SKM-1 treated with dmso at 0.1 percent for 144 hours (cell line): ENCODE data around the gene USP44.
"Not testable (repeated sequence)": the region's sequence is repeated elsewhere in the genome, so short reads cannot be mapped to it uniquely, and the experiment has no call there.

ENCODE experiments used
- DNase-seq: peaks from one replicate; lab custom pipeline; 2025; ENCODE audit not compliant: unreplicated experiment; lab: John Stamatoyannopoulos, UW

Gene USP44

GRCh38 chr12:95511977-95512376 is 39.3 kb downstream of the USP44 start:
- no peak for DNase-seq

GRCh38 chr12:95509300-95509699 is 42.0 kb downstream of the USP44 start:
- no peak for DNase-seq

GRCh38 chr12:95506707-95507523 is 44.4 kb downstream of the USP44 start:
- no peak for DNase-seq

- no peak for DNase-seq
These were observed 46.2 kb downstream of the USP44 start for GRCh38 chr12:95505039-95505438.

DNA sequence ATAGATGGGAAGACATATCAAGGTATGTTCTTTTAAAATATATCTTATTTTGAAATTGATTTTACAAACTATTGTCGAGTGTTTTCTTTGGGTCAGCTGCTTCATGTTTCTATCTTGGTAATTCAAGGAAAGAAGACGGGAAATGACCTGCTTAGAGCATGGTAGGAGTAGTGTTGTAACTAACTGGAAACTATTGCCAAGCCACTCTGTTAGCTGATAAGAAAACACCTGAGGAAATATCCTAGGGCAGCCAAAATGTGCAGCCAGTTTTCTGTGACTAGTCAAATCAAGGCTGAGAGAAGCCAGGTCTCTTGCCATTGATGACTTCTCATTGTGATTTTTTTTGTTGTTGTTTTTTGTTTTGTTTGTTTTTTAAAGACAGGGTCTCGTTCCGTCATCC is 47.1 kb downstream of the USP44 start:
- DNase-seq, result no peak

DNA sequence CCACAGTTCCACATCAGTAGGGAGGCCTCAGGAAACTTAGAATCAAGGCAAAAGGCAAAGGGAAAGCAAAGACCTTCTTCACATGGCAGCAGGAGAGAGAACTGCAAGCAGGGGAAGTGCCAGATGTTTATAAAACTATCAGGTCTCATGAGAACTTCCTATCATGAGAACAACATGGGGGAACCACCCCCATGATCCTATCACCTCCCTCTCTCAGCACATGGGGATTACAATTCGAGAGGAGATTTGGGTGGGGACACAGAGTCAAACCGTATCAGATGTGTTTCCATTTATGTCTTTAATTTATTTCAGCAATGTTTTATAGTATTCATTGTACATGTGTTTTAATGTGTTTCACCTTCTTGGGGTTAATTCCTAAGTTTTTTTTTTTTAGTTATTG is 51.5 kb downstream of the USP44 start:
- no peak for DNase-seq

DNA sequence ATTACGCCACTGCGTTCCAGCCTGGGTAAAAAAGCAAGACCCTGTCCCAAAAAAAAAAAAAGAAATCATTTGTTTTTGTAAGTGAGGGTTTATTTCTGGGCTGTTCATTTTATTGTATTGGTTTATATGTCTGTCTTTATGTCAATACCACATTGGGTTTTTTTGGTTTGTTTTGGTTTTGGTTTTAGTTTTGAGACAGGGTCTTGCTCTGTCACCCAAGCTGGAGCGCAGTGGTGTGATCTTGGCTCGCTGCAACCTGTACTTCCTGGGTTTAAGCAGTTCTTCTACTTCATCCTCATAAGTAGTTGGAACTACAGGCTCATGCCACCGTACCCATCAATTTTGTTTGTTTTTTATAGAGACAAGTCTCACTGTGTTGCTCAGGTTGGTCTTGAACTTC is 52.3 kb downstream of the USP44 start:
- DNase-seq, result no peak

DNA sequence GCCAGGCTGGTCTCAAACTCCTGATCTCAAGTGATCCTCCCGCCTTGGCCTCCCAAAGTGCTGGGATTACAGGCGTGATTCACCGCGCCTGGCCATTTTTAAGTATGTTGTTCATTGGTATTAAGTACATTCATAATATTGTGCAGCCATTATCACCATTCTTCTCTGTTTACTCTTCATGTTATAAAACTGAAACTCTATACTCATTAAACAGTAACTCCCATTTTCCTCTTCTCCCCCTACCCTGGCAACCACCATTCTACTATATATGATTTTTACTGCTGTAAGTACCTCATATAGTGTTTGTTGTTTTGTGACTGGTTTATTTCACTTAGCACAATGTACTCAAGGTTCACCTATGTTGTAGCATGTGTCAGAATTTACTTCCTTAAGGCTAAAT is 54.2 kb downstream of the USP44 start:
- no peak for DNase-seq

GRCh38 chr12:95495433-95495832 is 55.8 kb downstream of the USP44 start:
- DNase-seq, result no peak

- no peak for DNase-seq
These were observed 56.4 kb downstream of the USP44 start for GRCh38 chr12:95494888-95495287.

- no peak for DNase-seq
These were observed 58.8 kb downstream of the USP44 start for GRCh38 chr12:95492462-95492861.

- DNase-seq, result no peak
These were observed 64.3 kb downstream of the USP44 start for GRCh38 chr12:95487024-95487423.

- no peak for DNase-seq
These were observed 66.8 kb downstream of the USP44 start for GRCh38 chr12:95484524-95484923.

DNA sequence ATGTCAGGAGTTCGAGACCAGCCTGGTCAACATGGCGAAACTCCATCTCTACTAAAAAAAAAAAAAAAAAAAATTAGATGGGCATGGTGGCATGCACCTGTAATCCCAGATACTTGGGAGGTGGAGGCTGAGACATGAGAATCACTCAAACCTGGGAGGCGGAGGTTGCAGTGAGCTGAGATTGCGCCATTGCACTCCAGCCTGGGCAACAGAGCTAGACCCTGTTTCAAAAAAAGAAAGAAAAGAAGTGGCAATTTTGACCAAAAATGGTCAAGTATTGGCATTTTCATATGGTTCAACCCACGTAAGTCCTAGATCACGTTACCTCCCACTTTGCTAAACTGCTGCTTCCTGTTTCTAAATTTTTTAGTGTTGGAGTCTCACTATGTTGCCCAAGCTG is 68.7 kb downstream of the USP44 start:
- not testable (repeated sequence) for DNase-seq

GRCh38 chr12:95481888-95482287 is 69.4 kb downstream of the USP44 start:
- no peak for DNase-seq

DNA sequence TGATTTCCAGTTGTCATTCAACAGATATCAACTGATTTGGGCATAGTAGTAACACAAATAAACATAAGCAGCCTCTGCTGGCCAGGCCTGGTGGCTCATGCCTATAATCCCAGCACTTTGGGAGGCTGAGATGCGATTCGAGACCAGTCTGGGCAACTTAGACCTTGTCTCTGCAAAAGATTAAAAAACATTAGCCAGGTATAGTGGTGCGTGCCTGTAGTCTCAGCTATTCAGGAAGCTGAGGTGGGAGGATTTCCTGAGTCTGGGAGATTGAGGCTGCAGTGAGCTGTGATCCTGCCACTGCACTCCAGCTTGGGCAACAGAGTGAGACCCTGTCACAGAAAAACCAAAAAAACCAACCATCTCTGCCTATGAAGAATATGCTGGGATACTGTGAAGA is 70.2 kb downstream of the USP44 start:
- DNase-seq, result no peak

GRCh38 chr12:95480230-95480629 is 71.0 kb downstream of the USP44 start:
- DNase-seq, result no peak

GRCh38 chr12:95474660-95474958 is 76.7 kb downstream of the USP44 start:
- no peak for DNase-seq

GRCh38 chr12:95473884-95474659 is 77.2 kb downstream of the USP44 start, which contains the start of gene METAP2:
Gene METAP2 (plus strand): TSS chr12:95474152. CDS start chr12:95474180, 28 bp downstream.
- DNase-seq, result peak; percentile 77

- peak; percentile 30 for DNase-seq
These were observed 77.9 kb downstream of the USP44 start for GRCh38 chr12:95473231-95473883.

DNA sequence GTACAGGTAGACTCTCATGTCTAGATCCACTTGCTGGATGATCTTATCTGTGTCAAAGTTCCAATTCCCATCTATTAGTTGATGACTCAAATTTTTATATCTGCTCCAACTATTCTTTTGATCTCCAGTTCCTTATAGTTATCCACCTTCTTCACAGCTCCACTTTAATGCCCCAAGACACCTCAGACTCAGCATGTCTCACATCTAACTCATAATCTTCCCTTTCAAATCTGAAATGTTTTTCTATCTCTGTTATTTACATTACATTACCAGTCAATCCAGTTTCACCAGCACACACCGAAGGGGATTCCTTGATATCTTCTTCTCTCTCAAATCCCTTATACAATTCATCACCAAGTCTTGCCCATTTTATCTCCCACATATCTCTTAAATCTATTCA is 81.0 kb downstream of the USP44 start:
- no peak for DNase-seq
